GM12864 (cell line): Measurements from ENCODE around the gene C5orf22.
"Not testable (repeated sequence)": the region's sequence is repeated elsewhere in the genome, so short reads cannot be mapped to it uniquely, and the experiment has no call there.

Source experiments
- DNase-seq: peaks from one replicate; pipeline ENCODE4 v3.0.0-alpha.2; 2011; ENCODE audit warnings: low read depth
- H3K4me3 ChIP-seq: 2 replicates; pipeline ENCODE4 v1.5.1; 2011; ENCODE audit warnings: mild to moderate bottlenecking, low read depth, low read length, control low read depth
- CTCF ChIP-seq: IDR thresholded peaks from 2 replicates; pipeline ENCODE4 v1.5.1; 2011; ENCODE audit warnings: low read depth, mild to moderate bottlenecking, moderate library complexity, low read length, control low read depth, inconsistent platforms; ENCODE audit errors: missing control alignments

The C5orf22 gene

GRCh38 chr5:31551878-31552277 lies 19.8 kb downstream of the C5orf22 start:
- H3K4me3 ChIP-seq, result no peak overlapping the region
- no peak for TF ChIP-seq CTCF
- DNase-seq, result no peak

GRCh38 chr5:31553863-31554262 lies 21.8 kb downstream of the C5orf22 start:
- DNase-seq, result no peak
- no peak overlapping the region for H3K4me3 ChIP-seq
- TF ChIP-seq CTCF, result no peak

- no peak for DNase-seq
- no peak for TF ChIP-seq CTCF
- H3K4me3 ChIP-seq, result no peak overlapping the region
Measured at GRCh38 chr5:31554552-31554951, 22.5 kb downstream of the C5orf22 start.

GRCh38 chr5:31556461-31556860 lies 24.4 kb downstream of the C5orf22 start:
- no peak for TF ChIP-seq CTCF
- DNase-seq, result no peak
- H3K4me3 ChIP-seq, result no peak overlapping the region

- no peak for DNase-seq
- TF ChIP-seq CTCF, result no peak
- H3K4me3 ChIP-seq, result no peak overlapping the region
Measured at GRCh38 chr5:31559942-31560341, 27.8 kb downstream of the C5orf22 start.

- H3K4me3 ChIP-seq, result no peak overlapping the region
- DNase-seq, result no peak
- no peak for TF ChIP-seq CTCF
Measured at GRCh38 chr5:31561946-31562345, 29.8 kb downstream of the C5orf22 start.

GRCh38 chr5:31563216-31563615 lies 31.1 kb downstream of the C5orf22 start:
- no peak for DNase-seq
- no peak overlapping the region for H3K4me3 ChIP-seq
- TF ChIP-seq CTCF, result no peak

GRCh38 chr5:31566362-31566761 lies 34.3 kb downstream of the C5orf22 start:
- DNase-seq, H3K4me3 ChIP-seq: not testable (repeated sequence)
